MCF 10A (cell line): ENCODE measurements around the gene PTPRM. TPM values are rescaled to one million over a fixed set of nuclear protein-coding genes. Genes with fewer than 3 reads are reported as not detected.
A peak's percentile ranks its signal among the peaks of the same experiment; 100 is the strongest.

Experiments used
- BruUV-seq: library from RNA; stranded (reverse); fragments of 400-500 nt; replicated peaks from 2 replicates; lab custom pipeline; 2021; lab: Mats Ljungman, UMichigan
- CTCF ChIA-PET: fragments of 300-600 bp; sonication (Branson Sonifier 250); formaldehyde crosslinking; extraction: SDS; loops from one replicate; lab custom pipeline; 2021; ENCODE audit warnings: antibody characterized with exemption, inconsistent platforms; lab: Yijun Ruan, JAX
- POLR2A ChIA-PET: fragments of 300-600, 350-650 bp; sonication (Branson Sonifier 250); formaldehyde crosslinking; extraction: SDS; loops from one replicate; lab custom pipeline; 2020; ENCODE audit warnings: antibody characterized with exemption, inconsistent platforms; lab: Yijun Ruan, JAX
- DNase-seq: peaks from one replicate; pipeline ENCODE4 v3.0.0-alpha.2; 2018; ENCODE audit not compliant: unreplicated experiment
- H3K27ac Mint-ChIP-seq: one replicate; pipeline ENCODE4 v1.8.0; 2022; ENCODE audit warnings: mild to moderate bottlenecking, low read depth, mixed read lengths; ENCODE audit not compliant: unreplicated experiment
- H3K27me3 Mint-ChIP-seq: one replicate; pipeline ENCODE4 v1.8.0; 2022; ENCODE audit warnings: mixed read lengths; ENCODE audit not compliant: insufficient read depth, unreplicated experiment
- H3K36me3 Mint-ChIP-seq: one replicate; pipeline ENCODE4 v1.8.0; 2022; ENCODE audit warnings: mild to moderate bottlenecking, moderate library complexity, mixed read lengths; ENCODE audit not compliant: insufficient read depth, unreplicated experiment
- H3K4me1 Mint-ChIP-seq: one replicate; pipeline ENCODE4 v1.8.0; 2022; ENCODE audit warnings: mixed read lengths; ENCODE audit not compliant: insufficient read depth, unreplicated experiment
- H3K4me3 Mint-ChIP-seq: one replicate; pipeline ENCODE4 v1.8.0; 2022; ENCODE audit warnings: mild to moderate bottlenecking, moderate library complexity, mixed read lengths; ENCODE audit not compliant: unreplicated experiment
- H3K9me3 Mint-ChIP-seq: one replicate; pipeline ENCODE4 v1.8.0; 2022; ENCODE audit warnings: mixed read lengths; ENCODE audit not compliant: unreplicated experiment
- intact Hi-C: fragments of 100-400 bp; cut with micrococcal nuclease; formaldehyde crosslinking; loops from 2 replicates; pipeline ENCODE4 v1.14.1; 2022
- total RNA-seq: library from RNA; stranded (reverse); gene quantifications from 2 replicates; pipeline ENCODE4 v1.2.3, GENCODE V29; 2022
- TF ChIP-seq, protein P1 (sequence below): fragments of 200-600 bp; IDR thresholded peaks from one replicate; pipeline ENCODE4 v1.8.0; 2022; ENCODE audit warnings: antibody characterized with exemption, mild to moderate bottlenecking; ENCODE audit not compliant: unreplicated experiment

The PTPRM gene
- total RNA-seq, 1 experiment from 2014 or later = 82.8 TPM

GRCh38 chr18:8045160-8045883, 478.2 kb downstream of the PTPRM start:
- H3K9me3 Mint-ChIP-seq = no peaks in the 10 kb centered on the region
- H3K4me1 Mint-ChIP-seq = peaks cover 20% of the 10 kb centered on the region
- H3K36me3 Mint-ChIP-seq = peaks cover 12% of the 10 kb centered on the region
- no TSS peak for BruUV-seq
- peak; percentile 21 for DNase-seq
- intact Hi-C loops = loop anchor here (10.0 kb wide), 1 partner anchor 171 kb away; no protein-coding TSS in a partner anchor
- CTCF ChIA-PET = no interaction called here
- H3K27me3 Mint-ChIP-seq = no peaks in the 10 kb centered on the region
- no peak overlapping the region for H3K27ac Mint-ChIP-seq
- POLR2A ChIA-PET = no interaction called here
- no peak overlapping the region for H3K4me3 Mint-ChIP-seq
- TF ChIP-seq, protein P1, sequence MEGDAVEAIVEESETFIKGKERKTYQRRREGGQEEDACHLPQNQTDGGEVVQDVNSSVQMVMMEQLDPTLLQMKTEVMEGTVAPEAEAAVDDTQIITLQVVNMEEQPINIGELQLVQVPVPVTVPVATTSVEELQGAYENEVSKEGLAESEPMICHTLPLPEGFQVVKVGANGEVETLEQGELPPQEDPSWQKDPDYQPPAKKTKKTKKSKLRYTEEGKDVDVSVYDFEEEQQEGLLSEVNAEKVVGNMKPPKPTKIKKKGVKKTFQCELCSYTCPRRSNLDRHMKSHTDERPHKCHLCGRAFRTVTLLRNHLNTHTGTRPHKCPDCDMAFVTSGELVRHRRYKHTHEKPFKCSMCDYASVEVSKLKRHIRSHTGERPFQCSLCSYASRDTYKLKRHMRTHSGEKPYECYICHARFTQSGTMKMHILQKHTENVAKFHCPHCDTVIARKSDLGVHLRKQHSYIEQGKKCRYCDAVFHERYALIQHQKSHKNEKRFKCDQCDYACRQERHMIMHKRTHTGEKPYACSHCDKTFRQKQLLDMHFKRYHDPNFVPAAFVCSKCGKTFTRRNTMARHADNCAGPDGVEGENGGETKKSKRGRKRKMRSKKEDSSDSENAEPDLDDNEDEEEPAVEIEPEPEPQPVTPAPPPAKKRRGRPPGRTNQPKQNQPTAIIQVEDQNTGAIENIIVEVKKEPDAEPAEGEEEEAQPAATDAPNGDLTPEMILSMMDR = no peak

DNA sequence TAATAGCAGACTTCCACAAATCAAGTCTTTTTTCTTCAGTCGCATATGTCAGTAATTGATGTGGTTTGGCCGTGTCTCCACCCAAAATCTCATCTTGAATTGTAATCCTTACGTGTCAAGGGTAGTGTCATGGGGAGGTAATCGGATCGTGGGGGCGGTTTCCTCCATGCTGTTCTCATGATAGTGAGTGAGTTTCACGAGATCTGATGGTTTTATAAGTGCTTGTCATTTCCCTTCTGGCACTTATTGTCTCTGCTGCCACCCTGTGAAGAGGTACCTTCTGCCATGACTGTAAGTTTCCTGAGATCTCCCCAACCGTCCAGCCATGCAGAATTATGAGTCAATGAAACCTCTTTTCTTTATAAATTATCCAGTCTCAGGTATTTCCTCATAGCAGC, 478.8 kb downstream of the PTPRM start:
- Mint-ChIP-seq H3K27me3 (no peaks in the 10 kb centered on the region), H3K9me3 (no peaks in the 10 kb centered on the region), H3K27ac (no peak overlapping the region), H3K36me3 (peaks cover 12% of the 10 kb centered on the region), H3K4me1 (peaks cover 22% of the 10 kb centered on the region), H3K4me3 (no peak overlapping the region)
- peak; percentile 28 for DNase-seq
- BruUV-seq = no TSS peak
- intact Hi-C loops = loop anchor here (10.0 kb wide), 1 partner anchor 171 kb away; no protein-coding TSS in a partner anchor
- TF ChIP-seq, protein P1 = no peak
- CTCF ChIA-PET = no interaction called here
- POLR2A ChIA-PET = no interaction called here

- CTCF ChIA-PET = no interaction called here
- H3K36me3 Mint-ChIP-seq = peaks cover 12% of the 10 kb centered on the region
- H3K4me1 Mint-ChIP-seq = peaks cover 27% of the 10 kb centered on the region
- TF ChIP-seq, protein P1 = no peak
- no peak overlapping the region for H3K27ac Mint-ChIP-seq
- H3K9me3 Mint-ChIP-seq = no peaks in the 10 kb centered on the region
- no peak for DNase-seq
- H3K4me3 Mint-ChIP-seq = no peak overlapping the region
- no peaks in the 10 kb centered on the region for H3K27me3 Mint-ChIP-seq
- POLR2A ChIA-PET = no interaction called here
- no TSS peak for BruUV-seq
- intact Hi-C loops = loop anchor here (10.0 kb wide), 1 partner anchor 172 kb away; no protein-coding TSS in a partner anchor
These were observed 479.3 kb downstream of the PTPRM start for GRCh38 chr18:8046441-8046840.

GRCh38 chr18:8049147-8049546, 482.0 kb downstream of the PTPRM start:
- TF ChIP-seq, protein P1 = no peak
- peaks cover 31% of the 10 kb centered on the region for H3K4me1 Mint-ChIP-seq
- no peaks in the 10 kb centered on the region for H3K27me3 Mint-ChIP-seq
- intact Hi-C loops = loop anchor here (10.0 kb wide), 1 partner anchor 174 kb away; no protein-coding TSS in a partner anchor
- peaks cover 6% of the 10 kb centered on the region for H3K36me3 Mint-ChIP-seq
- H3K9me3 Mint-ChIP-seq = no peaks in the 10 kb centered on the region
- no TSS peak for BruUV-seq
- POLR2A ChIA-PET = interaction anchor here (1.8 kb wide), 1 partner anchor 11 kb away, joined by 5 read pairs; no protein-coding TSS in a partner anchor
- CTCF ChIA-PET = no interaction called here
- peak overlapping the region; percentile 41 for H3K27ac Mint-ChIP-seq
- no peak for DNase-seq
- no peak overlapping the region for H3K4me3 Mint-ChIP-seq
